NCI-H2081 treated with DMSO at 0.1 percent for 48 hours (cell line): ENCODE measurements around the gene TTC22.

Source experiments
- DNase-seq: peaks from one replicate; lab custom pipeline; 2025; lab: John Stamatoyannopoulos, UW

Gene TTC22

DNA sequence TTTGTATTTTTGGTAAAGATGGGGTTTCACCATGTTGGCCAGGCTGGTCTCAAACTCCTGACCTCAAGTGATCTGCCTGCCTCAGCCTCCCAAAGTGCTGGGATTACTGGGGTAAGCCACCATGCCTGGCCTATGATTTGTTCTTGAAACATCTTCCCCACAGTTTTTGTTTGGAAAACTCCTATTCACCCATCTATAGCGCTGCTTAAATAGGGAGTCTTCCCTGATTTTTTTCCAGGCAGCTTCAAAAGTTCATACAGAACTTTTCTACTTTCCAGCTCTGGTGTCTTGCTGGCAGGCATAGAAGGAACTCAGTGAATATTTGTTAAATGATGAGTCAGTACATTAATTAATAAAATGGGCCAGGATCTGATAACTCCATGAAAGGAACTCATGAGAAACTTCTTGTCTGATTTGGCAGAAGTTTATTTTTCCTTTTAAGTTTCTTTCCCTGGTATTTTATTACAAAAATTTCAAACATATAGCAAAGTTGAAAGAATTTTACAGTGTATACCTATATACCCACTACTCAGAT lies 33.0 kb upstream of the TTC22 start:
- no peak for DNase-seq

- DNase-seq, result no peak
These were observed 32.0 kb upstream of the TTC22 start for GRCh38 chr1:54833121-54833520.

DNA sequence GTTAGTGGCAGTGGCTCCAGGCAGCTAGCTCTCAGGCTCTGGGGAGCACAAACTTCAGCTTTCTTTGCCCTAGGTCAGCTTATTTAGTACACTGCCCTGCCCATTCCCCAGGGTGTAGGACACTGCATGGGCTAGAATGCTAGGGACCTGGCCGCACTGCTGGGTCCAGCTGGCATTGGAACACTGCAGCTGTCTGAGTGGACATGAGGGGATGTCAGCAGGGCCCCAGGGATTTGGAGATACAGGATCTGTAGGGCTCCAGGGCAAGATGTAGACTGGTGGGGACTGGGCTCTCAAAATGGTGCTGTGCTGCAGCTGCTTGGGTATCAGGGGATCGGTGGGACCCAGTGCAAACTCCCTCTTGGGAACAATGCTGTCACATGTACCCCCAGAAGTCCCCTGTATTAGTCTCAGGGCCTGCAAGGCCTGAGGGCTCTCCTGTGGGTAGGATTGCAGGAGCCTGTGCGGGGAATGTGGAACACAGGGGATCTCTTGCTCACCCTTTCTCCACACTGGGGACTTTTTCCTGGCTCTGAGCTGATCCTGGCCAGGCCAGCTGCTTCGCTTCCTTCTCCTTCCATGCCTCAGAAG lies 25.2 kb upstream of the TTC22 start:
- no peak for DNase-seq

DNA sequence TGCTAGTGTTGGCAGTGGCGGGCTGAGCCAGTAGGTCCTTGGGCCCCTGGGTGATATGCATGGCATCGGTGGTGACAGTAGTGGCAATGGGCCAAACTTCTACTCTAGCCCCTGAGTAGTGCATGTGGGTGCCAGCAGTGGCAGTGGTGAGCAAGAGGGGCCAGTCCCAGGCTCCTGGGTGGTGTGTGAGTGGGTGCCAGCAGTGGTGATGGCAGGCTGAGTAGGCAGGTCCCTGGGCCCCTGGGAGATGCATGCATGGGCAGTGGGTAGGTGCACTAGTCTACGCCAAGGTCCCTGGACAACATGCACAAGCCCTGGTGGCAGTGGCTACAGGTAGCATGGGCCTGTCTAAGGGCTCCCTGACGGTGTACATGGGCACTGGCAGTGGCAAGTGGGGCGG lies 24.6 kb upstream of the TTC22 start:
- DNase-seq, result no peak

GRCh38 chr1:54823670-54824069 lies 22.5 kb upstream of the TTC22 start:
- DNase-seq, result no peak

- no peak for DNase-seq
These were observed 18.6 kb upstream of the TTC22 start for GRCh38 chr1:54819733-54820132.

GRCh38 chr1:54819195-54819536 lies 18.0 kb upstream of the TTC22 start:
- no peak for DNase-seq

DNA sequence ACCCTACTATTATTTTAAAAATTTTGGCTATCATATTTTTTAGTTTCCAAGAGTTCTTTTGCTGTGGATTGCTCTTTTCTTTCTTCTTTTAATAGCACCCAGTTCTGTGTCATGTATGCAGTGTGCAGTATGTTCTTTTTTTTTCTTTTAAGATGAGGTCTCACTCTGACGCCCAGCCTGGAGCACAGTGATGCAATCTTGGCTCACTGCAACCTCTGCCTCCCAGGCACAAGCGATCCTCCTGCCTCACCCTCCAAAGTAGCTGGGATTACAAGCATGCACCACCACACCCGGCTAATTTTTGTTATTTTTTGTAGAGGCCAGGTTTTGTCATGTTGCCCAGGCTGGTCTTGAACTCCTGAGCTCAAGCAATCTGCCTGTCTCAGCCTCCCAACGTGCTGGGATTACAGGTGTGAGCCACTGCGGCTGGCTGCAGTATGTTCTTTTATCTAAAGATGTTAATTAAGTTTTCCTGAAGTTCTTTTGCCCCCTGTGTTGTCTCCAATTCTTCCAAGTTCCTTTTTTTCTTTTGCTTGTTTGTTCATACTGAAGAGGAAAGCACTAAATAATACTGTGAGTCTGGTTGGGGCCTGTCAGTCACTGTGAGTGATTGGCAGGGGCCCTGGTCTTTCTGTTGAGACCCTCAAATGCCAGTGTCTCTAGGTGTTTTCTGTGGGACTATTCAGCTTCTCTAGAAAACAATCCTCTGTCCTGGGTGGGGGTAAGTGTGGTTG lies 17.5 kb upstream of the TTC22 start:
- no peak for DNase-seq

- DNase-seq, result no peak
These were observed 15.8 kb upstream of the TTC22 start for GRCh38 chr1:54816951-54817350.

DNA sequence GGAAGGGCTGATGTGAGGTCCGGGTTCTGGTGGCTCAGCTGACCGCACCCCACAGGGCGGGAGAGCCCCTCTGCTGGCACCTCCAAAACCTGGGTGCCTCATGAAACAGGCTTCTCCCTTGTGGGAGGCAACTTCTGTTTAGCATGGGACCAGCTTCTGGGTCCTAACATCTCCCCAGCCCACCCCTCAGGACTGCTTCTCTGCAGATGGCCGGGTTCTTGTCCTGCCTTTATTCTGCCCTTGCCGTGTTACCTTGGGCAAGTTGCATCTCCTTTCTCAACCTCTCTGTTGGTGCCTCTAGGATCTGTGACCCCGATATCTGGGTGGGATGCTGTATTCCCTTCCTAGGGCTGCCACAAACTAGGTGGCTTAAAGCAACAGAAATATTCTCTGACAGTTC lies 15.0 kb upstream of the TTC22 start:
- DNase-seq, result no peak

GRCh38 chr1:54815086-54815876 lies 14.2 kb upstream of the TTC22 start:
- no peak for DNase-seq

- no peak for DNase-seq
These were observed 13.4 kb upstream of the TTC22 start for GRCh38 chr1:54814571-54814970.

- no peak for DNase-seq
These were observed 13.0 kb upstream of the TTC22 start for GRCh38 chr1:54814126-54814498.

DNA sequence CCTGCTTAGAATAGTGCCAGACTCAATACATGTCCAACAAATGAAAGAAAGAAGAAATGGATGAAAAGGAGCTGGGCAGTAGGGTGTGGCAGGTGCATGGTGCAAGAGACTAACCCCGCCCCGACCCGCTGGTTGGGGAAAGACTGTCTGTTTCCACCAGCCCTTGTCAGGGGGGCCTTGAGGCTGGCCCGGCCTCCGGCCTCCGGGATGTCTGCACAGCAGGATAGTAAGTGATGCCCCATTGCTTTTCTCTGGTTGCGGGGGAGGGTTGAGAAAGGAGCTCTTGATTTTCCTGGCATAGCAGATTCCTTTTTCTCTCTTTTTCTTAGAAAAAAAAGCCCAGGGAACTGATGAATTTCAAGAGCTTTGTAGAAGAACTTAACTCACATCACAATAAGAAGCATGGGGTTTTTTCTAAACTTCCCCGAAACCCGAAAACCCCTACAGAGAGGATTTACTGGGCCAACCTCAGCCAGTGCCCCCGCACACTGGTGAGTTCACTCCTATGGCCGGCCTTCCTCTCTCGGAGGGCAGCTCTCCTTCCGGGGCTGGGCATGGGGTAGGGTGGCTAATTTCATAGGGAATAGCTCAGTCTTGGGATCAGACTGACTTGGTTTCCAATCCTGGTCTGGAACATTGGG lies 12.5 kb upstream of the TTC22 start:
- no peak for DNase-seq

DNA sequence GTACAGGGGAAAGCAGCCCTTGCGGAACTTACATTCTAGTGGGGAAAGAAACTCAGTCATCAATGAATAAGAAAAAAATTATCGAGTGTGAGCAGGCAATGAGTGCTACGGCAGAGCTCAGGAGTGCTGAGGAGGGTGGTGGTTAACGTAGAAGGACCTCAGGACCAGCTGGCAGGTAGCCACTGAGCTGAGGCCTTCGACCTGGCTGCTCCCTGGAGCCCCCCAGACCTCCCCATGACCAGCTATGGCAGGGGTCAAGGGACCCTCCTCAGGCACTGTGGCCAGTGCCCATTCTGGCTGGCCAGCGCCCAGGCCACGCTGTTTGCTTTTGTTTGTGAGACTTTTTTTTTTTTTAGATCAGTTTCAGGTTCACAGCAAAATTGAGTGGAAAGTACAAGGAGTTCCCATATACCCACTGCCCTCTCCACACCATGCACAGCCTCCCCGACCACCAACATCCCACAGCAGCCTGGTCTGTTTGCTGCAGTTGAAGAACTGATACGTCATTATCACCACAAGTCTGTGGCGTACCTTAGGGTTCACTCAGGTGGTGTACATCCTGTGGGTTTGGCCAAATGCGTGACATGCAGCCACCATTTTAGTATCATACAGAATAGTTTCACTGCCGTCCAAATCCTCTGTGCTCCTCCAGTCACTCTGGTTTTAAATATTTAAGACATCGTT lies 11.8 kb upstream of the TTC22 start:
- no peak for DNase-seq

DNA sequence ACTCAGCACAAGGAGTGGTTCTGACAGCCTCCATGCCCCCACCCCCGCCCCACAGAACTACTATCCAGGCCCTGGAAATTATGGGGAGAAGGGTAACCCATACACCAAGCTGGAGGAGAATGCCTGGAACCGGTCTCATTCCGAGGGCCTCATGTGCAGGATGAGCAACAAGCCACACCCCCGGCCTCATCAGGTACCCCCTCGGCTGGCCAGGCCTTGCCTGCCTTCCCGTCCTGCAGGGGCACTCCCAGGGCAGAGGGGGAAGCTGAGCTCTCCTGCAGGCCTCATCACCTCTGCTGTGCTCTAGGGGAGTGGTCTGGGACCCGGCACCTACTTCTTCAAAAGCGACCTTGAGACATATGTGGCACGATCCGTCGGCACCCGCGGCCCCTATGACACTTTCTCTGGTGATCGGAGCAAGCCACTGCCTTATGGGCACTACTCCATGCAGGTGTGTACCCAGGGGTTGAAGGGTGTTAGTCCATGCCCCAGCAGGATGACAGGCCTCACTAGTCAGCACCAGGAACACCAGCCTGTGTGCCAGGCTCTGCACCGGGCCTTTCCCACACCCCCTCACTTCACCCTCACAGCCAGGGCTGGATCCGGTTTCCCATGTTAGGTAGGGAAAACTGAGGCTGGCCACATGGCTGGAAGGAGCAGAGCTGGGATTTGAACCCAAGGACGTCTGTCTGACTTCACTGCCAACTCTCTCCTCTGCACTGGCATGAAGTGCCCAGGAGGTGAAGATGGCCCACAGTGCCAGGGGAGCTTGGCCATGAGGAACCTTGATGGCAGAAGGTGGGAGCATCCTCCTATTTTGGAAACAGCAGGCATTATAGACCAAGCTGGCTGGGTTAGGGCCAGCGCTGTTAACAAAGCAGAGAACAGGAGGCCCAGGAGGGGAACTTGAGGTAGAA lies 10.9 kb upstream of the TTC22 start:
- DNase-seq, result no peak

- no peak for DNase-seq
These were observed 9.9 kb upstream of the TTC22 start for GRCh38 chr1:54811066-54811465.

DNA sequence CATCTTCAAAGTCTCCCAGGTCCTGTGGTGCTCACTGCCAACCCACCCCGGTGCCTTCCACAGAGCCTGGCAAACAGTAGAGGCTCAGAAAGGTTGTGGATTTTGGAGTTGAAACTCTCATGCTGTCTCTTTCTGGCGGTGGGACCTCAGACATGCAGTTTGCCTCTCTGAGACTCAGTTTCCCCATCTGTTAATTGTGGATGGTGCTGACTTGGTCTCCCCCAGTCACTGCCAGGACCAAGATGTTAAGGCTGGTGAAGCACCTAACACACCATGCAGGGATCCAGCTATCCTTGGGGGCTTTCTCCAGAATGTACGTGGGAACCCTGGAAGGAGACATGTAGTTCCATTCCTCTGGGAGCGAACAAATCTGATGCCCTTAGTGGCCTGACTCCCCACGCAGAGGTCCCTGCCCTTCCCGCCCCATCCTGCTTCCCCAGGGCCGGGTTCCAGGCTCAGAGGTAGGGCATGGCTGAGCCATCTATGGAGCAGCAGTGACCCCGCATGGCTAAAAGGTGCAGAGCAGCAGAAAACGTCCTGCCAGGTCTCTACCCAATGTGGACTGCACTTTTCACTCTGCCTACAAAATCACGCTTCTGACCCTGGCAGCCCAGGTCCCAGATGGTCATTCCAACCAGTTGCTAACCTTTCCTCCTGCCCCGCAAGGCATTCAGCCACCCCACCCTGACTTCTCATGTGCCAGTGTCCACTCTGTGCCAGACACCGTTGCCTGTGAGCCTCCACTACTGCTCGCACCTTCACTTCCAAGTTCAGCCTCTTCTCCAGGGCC lies 9.2 kb upstream of the TTC22 start:
- peak; percentile 9 for DNase-seq

- DNase-seq, result no peak
These were observed 8.5 kb upstream of the TTC22 start for GRCh38 chr1:54809496-54810074.
